HFFc6 (cell line): ENCODE results near the gene DRAP1. TPM values are rescaled to one million over a fixed set of nuclear protein-coding genes. Genes with fewer than 3 reads are reported as not detected.

Source experiments
- DNase-seq: peaks from one replicate; pipeline ENCODE4 v3.0.0-alpha.2; 2018
- H3K27ac Mint-ChIP-seq: 2 replicates; pipeline ENCODE4 v1.8.0; 2020; ENCODE audit warnings: mild to moderate bottlenecking, mixed read lengths
- H3K27me3 Mint-ChIP-seq: 2 replicates; pipeline ENCODE4 v1.8.0; 2021; ENCODE audit warnings: mild to moderate bottlenecking, moderate library complexity, mixed read lengths; ENCODE audit not compliant: insufficient read depth
- H3K36me3 Mint-ChIP-seq: 2 replicates; pipeline ENCODE4 v1.8.0; 2021; ENCODE audit warnings: low read depth, mixed read lengths
- H3K4me1 Mint-ChIP-seq: 2 replicates; pipeline ENCODE4 v1.8.0; 2020; ENCODE audit warnings: low read depth, mixed read lengths
- H3K4me3 Mint-ChIP-seq: 2 replicates; pipeline ENCODE4 v1.8.0; 2020; ENCODE audit warnings: mild to moderate bottlenecking, moderate library complexity, mixed read lengths
- H3K9me3 Mint-ChIP-seq: 2 replicates; pipeline ENCODE4 v1.8.0; 2020; ENCODE audit warnings: mild to moderate bottlenecking, mixed read lengths
- long read RNA-seq: library from polyadenylated mRNA; unstranded; transcript quantifications from one replicate; pipeline ENCODE4 v2.0.0, GENCODE V29; 2019
- total RNA-seq, 6 experiments: library from RNA; stranded (reverse); fragmentation: NEBNext Ultra II Directional; extraction: Animal tissue kit (Norgen Biotek cat#: 25700); gene quantifications; 2 replicates in 1 of 6; 3 replicates in 5 of 6; pipeline ENCODE4 v1.2.3, GENCODE V29; 2021
- TF ChIP-seq, protein P1 (sequence below): fragments of 200-600 bp; sonication (generic); IDR thresholded peaks from 2 replicates; pipeline ENCODE4 v1.5.0; 2021; ENCODE audit warnings: antibody characterized with exemption, mild to moderate bottlenecking

The DRAP1 gene, protein sequence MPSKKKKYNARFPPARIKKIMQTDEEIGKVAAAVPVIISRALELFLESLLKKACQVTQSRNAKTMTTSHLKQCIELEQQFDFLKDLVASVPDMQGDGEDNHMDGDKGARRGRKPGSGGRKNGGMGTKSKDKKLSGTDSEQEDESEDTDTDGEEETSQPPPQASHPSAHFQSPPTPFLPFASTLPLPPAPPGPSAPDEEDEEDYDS
- total RNA-seq = 100 to 1,000 TPM; 362 to 687 (median 615) TPM
- long read RNA-seq, transcript DRAP1-201 (7 exons, 989 nt) = major isoform, 141 of 203 reads
- long read RNA-seq, transcript DRAP1-208 (6 exons, 751 nt) = minor isoform, 29 of 203 reads
- long read RNA-seq, partial matches to known transcripts = 19 of 203 reads
- long read RNA-seq, other reads (novel, unspliced or antisense) = 10 of 203 reads

DNA sequence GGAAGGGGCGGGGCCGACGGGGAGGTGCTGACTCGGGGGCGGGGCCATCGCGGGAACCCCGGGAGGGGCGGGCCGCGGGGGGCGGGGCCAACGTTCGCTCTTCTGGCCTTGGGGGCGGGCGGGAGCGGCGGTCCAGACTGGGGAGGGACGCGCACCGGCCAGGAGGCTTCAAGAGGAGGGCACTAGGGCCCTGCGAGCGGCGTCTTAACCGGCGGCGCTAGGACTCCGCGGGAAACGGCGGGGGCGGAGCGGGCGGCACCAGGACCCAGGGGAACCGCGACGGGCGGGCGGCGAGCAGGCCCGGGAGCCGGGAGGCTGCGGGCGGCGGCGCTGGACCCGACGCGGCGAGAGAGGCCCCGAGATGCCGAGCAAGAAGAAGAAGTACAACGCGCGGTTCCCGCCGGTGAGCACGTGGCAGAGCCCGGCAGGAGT is at the start of gene DRAP1:
DRAP1 (plus strand) TSS at position 286 of the 432 bp plus-strand sequence; CDS start at position 362, 76 bp downstream.
- H3K9me3 Mint-ChIP-seq = no peaks in the 10 kb centered on the region
- DNase-seq = peak; percentile 97

DNA sequence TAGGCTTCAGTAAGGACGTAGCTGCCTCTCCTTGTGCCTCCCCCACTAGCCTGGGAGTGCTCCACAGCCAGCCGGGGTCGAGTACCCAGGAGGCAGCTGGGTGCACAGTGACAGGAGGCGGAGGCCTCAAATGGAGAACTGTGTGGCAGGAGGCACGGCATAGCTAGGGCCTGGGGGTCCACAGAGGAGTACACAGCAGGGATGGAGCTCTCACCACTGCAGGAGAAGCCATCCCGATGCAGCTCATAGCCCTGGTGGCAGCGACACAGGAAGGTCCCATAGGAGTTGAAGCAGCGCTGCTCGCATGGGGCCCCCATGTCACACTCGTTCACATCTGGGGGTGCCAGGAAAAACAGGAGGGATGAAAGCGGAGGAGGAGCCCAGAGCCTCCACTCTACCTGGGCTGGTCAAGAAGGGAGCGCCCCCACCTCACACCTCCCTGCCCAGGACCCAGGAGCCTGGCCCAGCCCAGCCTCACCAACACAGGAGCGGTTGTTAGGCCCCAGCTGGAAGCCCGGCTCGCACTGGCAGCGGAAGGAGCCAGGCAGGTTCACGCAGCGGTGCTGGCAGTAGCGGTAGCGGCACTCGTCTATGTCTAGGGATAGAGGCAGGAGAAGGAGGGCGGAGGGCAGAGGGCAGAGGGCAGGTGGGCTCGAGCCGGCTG is 49.5 kb upstream of the DRAP1 start:
- TF ChIP-seq, protein P1, sequence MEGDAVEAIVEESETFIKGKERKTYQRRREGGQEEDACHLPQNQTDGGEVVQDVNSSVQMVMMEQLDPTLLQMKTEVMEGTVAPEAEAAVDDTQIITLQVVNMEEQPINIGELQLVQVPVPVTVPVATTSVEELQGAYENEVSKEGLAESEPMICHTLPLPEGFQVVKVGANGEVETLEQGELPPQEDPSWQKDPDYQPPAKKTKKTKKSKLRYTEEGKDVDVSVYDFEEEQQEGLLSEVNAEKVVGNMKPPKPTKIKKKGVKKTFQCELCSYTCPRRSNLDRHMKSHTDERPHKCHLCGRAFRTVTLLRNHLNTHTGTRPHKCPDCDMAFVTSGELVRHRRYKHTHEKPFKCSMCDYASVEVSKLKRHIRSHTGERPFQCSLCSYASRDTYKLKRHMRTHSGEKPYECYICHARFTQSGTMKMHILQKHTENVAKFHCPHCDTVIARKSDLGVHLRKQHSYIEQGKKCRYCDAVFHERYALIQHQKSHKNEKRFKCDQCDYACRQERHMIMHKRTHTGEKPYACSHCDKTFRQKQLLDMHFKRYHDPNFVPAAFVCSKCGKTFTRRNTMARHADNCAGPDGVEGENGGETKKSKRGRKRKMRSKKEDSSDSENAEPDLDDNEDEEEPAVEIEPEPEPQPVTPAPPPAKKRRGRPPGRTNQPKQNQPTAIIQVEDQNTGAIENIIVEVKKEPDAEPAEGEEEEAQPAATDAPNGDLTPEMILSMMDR = no peak
- Mint-ChIP-seq H3K4me3 (peak overlapping the region; percentile 39; the same call in 1 of the 2 replicates), H3K27me3 (peaks cover 28% of the 10 kb centered on the region), H3K9me3 (no peaks in the 10 kb centered on the region), H3K36me3 (peaks cover 38% of the 10 kb centered on the region), H3K4me1 (peaks cover 45% of the 10 kb centered on the region), H3K27ac (peak overlapping the region; percentile 67)
- no peak for DNase-seq

More for the DNA sequence above, at the start of gene DRAP1:
- Mint-ChIP-seq H3K4me3 (peak within 1 kb of the TSS; percentile 94), H3K4me1 (peaks cover 48% of the 10 kb centered on the region), H3K27me3 (peaks cover 4% of the 10 kb centered on the region), H3K27ac (peak within 1 kb of the TSS; percentile 88), H3K36me3 (peaks cover 46% of the 10 kb centered on the region)
- TF ChIP-seq, protein P1 = no peak

DNA sequence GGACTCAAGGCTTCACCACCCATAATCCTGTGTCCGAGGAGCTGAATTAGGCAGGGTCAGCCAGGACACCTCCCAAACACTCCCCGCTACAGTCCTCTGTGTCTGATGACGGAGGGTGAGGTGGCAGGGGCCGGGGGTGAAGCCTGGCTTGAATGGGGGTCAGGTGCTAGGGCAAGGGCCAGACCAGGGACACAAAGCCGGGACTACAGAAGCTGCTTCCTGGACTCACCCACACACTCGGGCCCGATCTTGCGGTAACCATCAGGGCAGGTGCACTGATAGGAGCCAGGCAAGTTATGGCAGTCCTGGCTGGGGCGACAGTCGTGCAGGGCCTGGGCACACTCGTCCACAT is 48.9 kb upstream of the DRAP1 start:
- H3K4me3 Mint-ChIP-seq = peak overlapping the region; percentile 95

DNA sequence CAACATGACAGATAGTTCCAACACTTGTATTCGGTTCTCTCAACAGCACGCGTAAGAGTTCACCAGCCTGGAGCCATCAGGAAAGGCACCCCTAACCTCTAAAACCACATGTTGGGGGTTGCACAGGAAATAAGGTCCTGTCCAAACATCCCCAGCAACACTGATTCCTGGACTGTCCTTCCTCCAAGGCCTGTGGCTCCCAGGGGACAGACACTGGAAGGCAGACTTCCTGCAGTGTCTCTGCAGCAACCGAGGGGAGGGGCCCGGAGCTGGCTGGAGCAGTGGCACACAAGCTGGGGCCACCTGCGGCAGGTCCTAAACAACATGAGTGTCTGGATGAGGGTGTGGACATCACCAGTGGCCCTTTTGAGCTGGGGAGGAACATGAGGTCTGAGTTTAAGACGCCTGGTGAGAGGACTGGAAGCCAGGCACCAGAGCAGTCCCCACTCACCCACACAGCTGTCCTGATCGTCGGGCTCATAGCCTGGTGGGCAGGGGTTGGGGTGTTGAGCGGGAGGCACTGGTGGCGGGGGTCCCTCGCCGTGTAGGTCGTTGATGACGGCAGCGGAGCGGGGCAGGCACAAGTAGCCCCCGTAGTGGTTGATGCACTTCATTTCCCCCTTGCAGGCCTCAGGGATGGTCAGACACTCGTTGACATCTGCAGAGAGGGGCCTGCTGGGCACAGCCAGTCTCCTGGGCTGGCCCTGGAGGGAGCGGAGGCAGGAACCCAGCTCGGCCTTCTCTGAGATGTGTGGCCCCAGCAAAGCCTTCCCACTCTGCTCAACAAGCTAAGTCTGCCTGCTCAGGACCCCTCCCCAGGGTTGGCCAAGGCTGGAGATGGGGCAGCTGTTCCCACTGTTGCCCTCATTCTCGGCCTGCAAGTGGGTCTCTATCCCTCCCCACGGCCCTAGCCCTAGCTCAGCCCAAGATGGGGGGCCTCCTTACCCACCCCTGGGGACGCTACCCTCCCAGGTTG is 48.2 kb upstream of the DRAP1 start:
- Mint-ChIP-seq H3K27ac (peak overlapping the region; percentile 94), H3K27me3 (peaks cover 22% of the 10 kb centered on the region), H3K4me1 (peaks cover 45% of the 10 kb centered on the region), H3K36me3 (peaks cover 38% of the 10 kb centered on the region), H3K9me3 (no peaks in the 10 kb centered on the region), H3K4me3 (peak overlapping the region; percentile 95)
- no peak for DNase-seq
- TF ChIP-seq, protein P1 = no peak

More for the DNA sequence above, 48.9 kb upstream of the DRAP1 start:
- TF ChIP-seq, protein P1 = no peak
- Mint-ChIP-seq H3K27me3 (peaks cover 23% of the 10 kb centered on the region), H3K27ac (peak overlapping the region; percentile 94), H3K4me1 (peaks cover 45% of the 10 kb centered on the region), H3K9me3 (no peaks in the 10 kb centered on the region), H3K36me3 (peaks cover 38% of the 10 kb centered on the region)
- DNase-seq = no peak
